Neural cell (in vitro differentiated cells): ENCODE measurements around the gene NCOA3. TPM values are rescaled to one million over a fixed set of nuclear protein-coding genes. Genes with fewer than 3 reads are reported as not detected.

Experiments
- H2AFZ ChIP-seq: fragments of 200-600, 300-800 bp; sonication (generic), shearing (Covaris generic); 2 replicates; pipeline ENCODE4 v1.6.0; 2014; ENCODE audit warnings: low read depth, mild to moderate bottlenecking, antibody characterized with exemption, low read length, moderate library complexity
- H3F3A ChIP-seq: fragments of 200-600 bp; shearing (Covaris generic); 2 replicates; pipeline ENCODE4 v1.6.1; 2016; ENCODE audit warnings: mild to moderate bottlenecking, moderate library complexity, mixed read lengths, antibody characterized with exemption, low read length; ENCODE audit not compliant: insufficient read depth, poor library complexity, severe bottlenecking
- H3K27ac ChIP-seq: fragments of 200-600, 300-800 bp; sonication (generic), shearing (Covaris generic); 2 replicates; pipeline ENCODE4 v1.5.1; 2014; ENCODE audit warnings: mild to moderate bottlenecking, low read length, moderate library complexity
- H3K27me3 ChIP-seq: fragments of 300-800, 200-600 bp; sonication (generic), shearing (Covaris generic); 2 replicates; pipeline ENCODE4 v1.6.0; 2014; ENCODE audit warnings: mild to moderate bottlenecking, low read depth, low read length, moderate library complexity; ENCODE audit not compliant: insufficient read depth
- H3K36me3 ChIP-seq: fragments of 300-800, 200-600 bp; sonication (generic), shearing (Covaris generic); 2 replicates; pipeline ENCODE4 v1.5.1; 2014; ENCODE audit warnings: mild to moderate bottlenecking, antibody characterized with exemption, low read length, moderate library complexity; ENCODE audit not compliant: insufficient read depth
- H3K4me2 ChIP-seq: fragments of 300-800, 200-600 bp; sonication (generic), shearing (Covaris generic); 2 replicates; pipeline ENCODE4 v1.6.0; 2014; ENCODE audit warnings: mild to moderate bottlenecking, low read length
- H3K4me3 ChIP-seq: fragments of 300-800, 200-600 bp; sonication (generic), shearing (Covaris generic); 2 replicates; pipeline ENCODE4 v1.5.1; 2014; ENCODE audit warnings: mild to moderate bottlenecking, low read length, moderate library complexity
- H3K79me2 ChIP-seq: fragments of 200-600 bp; shearing (Covaris generic); replicated peaks from 2 replicates; pipeline ENCODE4 v1.6.0; 2014; ENCODE audit warnings: mild to moderate bottlenecking, low read length, moderate library complexity; ENCODE audit not compliant: insufficient read depth
- H3K9ac ChIP-seq: fragments of 300-800, 200-600 bp; sonication (generic), shearing (Covaris generic); 2 replicates; pipeline ENCODE4 v1.6.1; 2016; ENCODE audit warnings: mild to moderate bottlenecking, low read length, mixed read lengths
- H3K9me2 ChIP-seq: fragments of 200-600 bp; shearing (Covaris generic); 2 replicates; pipeline ENCODE4 v1.6.1; 2016; ENCODE audit warnings: mild to moderate bottlenecking, low read length, mixed read lengths; ENCODE audit not compliant: insufficient read depth
- H3K9me3 ChIP-seq: fragments of 200-600, 300-800 bp; sonication (generic), shearing (Covaris generic); 2 replicates; pipeline ENCODE4 v1.6.1; 2016; ENCODE audit warnings: mild to moderate bottlenecking, mixed run types, low read length, moderate library complexity, mixed read lengths
- H4K20me1 ChIP-seq: fragments of 200-600 bp; shearing (Covaris generic); 2 replicates; pipeline ENCODE4 v1.6.1; 2016; ENCODE audit warnings: mild to moderate bottlenecking, mixed run types; ENCODE audit not compliant: insufficient read depth
- CTCF ChIP-seq: fragments of 450-650 bp; IDR thresholded peaks from 2 replicates; pipeline ENCODE4 v1.5.1; 2014; ENCODE audit warnings: antibody characterized with exemption, mild to moderate bottlenecking, moderate library complexity; ENCODE audit not compliant: poor library complexity, severe bottlenecking
- EP300 ChIP-seq: fragments of 450-650 bp; conservative IDR thresholded peaks from 2 replicates; pipeline ENCODE4 v1.6.1; 2014; ENCODE audit warnings: antibody characterized with exemption, mild to moderate bottlenecking, moderate library complexity; ENCODE audit not compliant: poor library complexity, severe bottlenecking
- EZH2 ChIP-seq: fragments of 200-600, 300-800 bp; shearing (Covaris generic), sonication (generic); IDR thresholded peaks from 2 replicates; pipeline ENCODE4 v1.6.1; 2014; ENCODE audit warnings: antibody characterized with exemption, low read length, borderline replicate concordance, mild to moderate bottlenecking; ENCODE audit not compliant: insufficient read depth, poor library complexity, severe bottlenecking
- MXI1 ChIP-seq: fragments of 450-650 bp; conservative IDR thresholded peaks from 2 replicates; pipeline ENCODE4 v1.6.1; 2014; ENCODE audit warnings: antibody characterized with exemption, mild to moderate bottlenecking; ENCODE audit not compliant: poor library complexity, severe bottlenecking
- POLR2AphosphoS5 ChIP-seq: IDR thresholded peaks from 2 replicates; pipeline ENCODE4 v1.6.1; 2012
- RAD21 ChIP-seq: fragments of 450-650 bp; conservative IDR thresholded peaks from 2 replicates; pipeline ENCODE4 v1.6.1; 2014; ENCODE audit warnings: antibody characterized with exemption, mild to moderate bottlenecking, moderate library complexity
- REST ChIP-seq: IDR thresholded peaks from 2 replicates; pipeline ENCODE4 v1.6.1; 2012; ENCODE audit warnings: borderline replicate concordance
- SMC3 ChIP-seq: fragments of 450-650 bp; conservative IDR thresholded peaks from 2 replicates; pipeline ENCODE4 v1.6.1; 2014; ENCODE audit warnings: antibody characterized with exemption, mild to moderate bottlenecking, moderate library complexity; ENCODE audit not compliant: poor library complexity
- TAF1 ChIP-seq: IDR thresholded peaks from 2 replicates; pipeline ENCODE4 v1.6.1; 2012; ENCODE audit warnings: low read depth
- polyA plus RNA-seq: library from polyadenylated mRNA; depleted of rRNA; stranded (reverse); fragments of >200 nt; gene quantifications from 2 replicates; pipeline ENCODE4 v1.2.3, GENCODE V29; 2014

Gene NCOA3
- polyA plus RNA-seq, 1 donor from 2014 or later: 14.2 TPM

GRCh38 chr20:47541355-47541922 is 39.8 kb downstream of the NCOA3 start:
- Histone ChIP-seq H4K20me1 (no peaks in the 10 kb centered on the region), H3K9me2 (no peaks in the 10 kb centered on the region), H3F3A (no peaks in the 10 kb centered on the region), H2AFZ (no peak overlapping the region), H3K79me2 (no peaks in the 10 kb centered on the region), H3K9me3 (no peaks in the 10 kb centered on the region), H3K4me3 (no peak overlapping the region), H3K27me3 (no peaks in the 10 kb centered on the region), H3K27ac (no peak overlapping the region), H3K4me2 (no peak overlapping the region), H3K9ac (no peak overlapping the region), H3K36me3 (no peaks in the 10 kb centered on the region)
- no peak for TF ChIP-seq SMC3
- TF ChIP-seq REST: no peak
- TF ChIP-seq RAD21: no peak

GRCh38 chr20:47543006-47543431 is 41.3 kb downstream of the NCOA3 start:
- no peak overlapping the region for H3K9ac ChIP-seq
- no peaks in the 10 kb centered on the region for H3K79me2 ChIP-seq
- no peak overlapping the region for H2AFZ ChIP-seq
- no peak for TF ChIP-seq MXI1
- no peak for TF ChIP-seq EP300
- no peak for TF ChIP-seq EZH2
- TF ChIP-seq SMC3: no peak
- TF ChIP-seq RAD21: no peak
- TF ChIP-seq TAF1: no peak
- no peak for TF ChIP-seq REST
- TF ChIP-seq POLR2AphosphoS5: no peak
- TF ChIP-seq CTCF: no peak
- H3K36me3 ChIP-seq: no peaks in the 10 kb centered on the region
- H3K4me2 ChIP-seq: no peak overlapping the region
- no peaks in the 10 kb centered on the region for H3K9me3 ChIP-seq
- H3K27me3 ChIP-seq: no peaks in the 10 kb centered on the region
- no peaks in the 10 kb centered on the region for H4K20me1 ChIP-seq
- no peaks in the 10 kb centered on the region for H3K9me2 ChIP-seq
- H3K27ac ChIP-seq: no peak overlapping the region
- H3K4me3 ChIP-seq: no peak overlapping the region
- H3F3A ChIP-seq: no peaks in the 10 kb centered on the region
